Endothelial cell of umbilical vein (primary cell): ENCODE data around the gene NMD3.

Experiments used
- GATA2 ChIP-seq: IDR thresholded peaks from 2 replicates; pipeline ENCODE4 v1.7.0; 2011; ENCODE audit warnings: low read depth, mild to moderate bottlenecking, moderate library complexity, mixed read lengths, low read length; ENCODE audit not compliant: insufficient read length, insufficient read depth
- TF ChIP-seq, protein P1 (sequence below), 2 donors: IDR thresholded peaks; 1 replicate in 1 of 2; 2 replicates in 1 of 2; pipeline ENCODE4 v1.5.1; 2011; ENCODE audit warnings: low read length in 2 of 2, mild to moderate bottlenecking in 2 of 2, moderate library complexity in 2 of 2, control low read depth in 1 of 2, inconsistent platforms in 1 of 2, low read depth in 1 of 2; ENCODE audit not compliant: insufficient read depth in 1 of 2; ENCODE audit errors: extremely low read depth in 1 of 2

DNA sequence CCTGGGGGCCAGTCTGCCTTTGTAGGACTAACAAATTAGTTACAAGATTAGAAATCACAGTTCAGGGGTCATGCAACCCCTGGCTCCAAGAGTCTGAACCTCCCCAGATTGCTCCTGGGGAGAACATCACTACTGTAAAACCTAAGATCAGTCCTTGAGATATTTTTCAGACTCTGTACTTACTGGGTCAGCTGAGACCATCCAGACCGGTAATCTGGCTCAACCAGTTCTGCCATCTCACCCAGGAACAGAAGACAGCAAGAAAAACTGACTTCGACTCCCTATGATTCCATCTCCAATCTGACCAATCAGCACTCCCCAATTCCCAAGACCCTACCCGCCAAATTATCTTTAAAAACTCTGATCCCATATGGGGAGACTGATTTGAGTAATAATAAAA lies 47.5 kb downstream of the NMD3 start:
- TF ChIP-seq, protein P1, sequence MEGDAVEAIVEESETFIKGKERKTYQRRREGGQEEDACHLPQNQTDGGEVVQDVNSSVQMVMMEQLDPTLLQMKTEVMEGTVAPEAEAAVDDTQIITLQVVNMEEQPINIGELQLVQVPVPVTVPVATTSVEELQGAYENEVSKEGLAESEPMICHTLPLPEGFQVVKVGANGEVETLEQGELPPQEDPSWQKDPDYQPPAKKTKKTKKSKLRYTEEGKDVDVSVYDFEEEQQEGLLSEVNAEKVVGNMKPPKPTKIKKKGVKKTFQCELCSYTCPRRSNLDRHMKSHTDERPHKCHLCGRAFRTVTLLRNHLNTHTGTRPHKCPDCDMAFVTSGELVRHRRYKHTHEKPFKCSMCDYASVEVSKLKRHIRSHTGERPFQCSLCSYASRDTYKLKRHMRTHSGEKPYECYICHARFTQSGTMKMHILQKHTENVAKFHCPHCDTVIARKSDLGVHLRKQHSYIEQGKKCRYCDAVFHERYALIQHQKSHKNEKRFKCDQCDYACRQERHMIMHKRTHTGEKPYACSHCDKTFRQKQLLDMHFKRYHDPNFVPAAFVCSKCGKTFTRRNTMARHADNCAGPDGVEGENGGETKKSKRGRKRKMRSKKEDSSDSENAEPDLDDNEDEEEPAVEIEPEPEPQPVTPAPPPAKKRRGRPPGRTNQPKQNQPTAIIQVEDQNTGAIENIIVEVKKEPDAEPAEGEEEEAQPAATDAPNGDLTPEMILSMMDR (IDR thresholded peaks at IDR 0.05; ENCODE audit: extremely low read depth in 1 of 2, insufficient read depth in 1 of 2, low read depth in 1 of 2, low read length in 2 of 2): no peak
- no peak for TF ChIP-seq GATA2
